IMR-90 (cell line): ENCODE data around the gene PRODH2. TPM values are rescaled to one million over a fixed set of nuclear protein-coding genes. Genes with fewer than 3 reads are reported as not detected.

ENCODE experiments used
- ATAC-seq: fragments of 200-7000 bp; cut with Tn5 transposase; 2 replicates; pipeline ENCODE4 v1.9.1; 2020; ENCODE audit warnings: low read depth, mild to moderate bottlenecking, moderate library complexity
- BruUV-seq: library from RNA; stranded (reverse); fragments of 400-500 nt; replicated peaks from 2 replicates; lab custom pipeline; 2021; lab: Mats Ljungman, UMichigan
- CTCF ChIA-PET: fragments of 300-600 bp; formaldehyde crosslinking; extraction: SDS; loops from one replicate; lab custom pipeline; 2021; ENCODE audit warnings: antibody characterized with exemption; lab: Yijun Ruan, JAX
- POLR2A ChIA-PET: fragments of 300-600 bp; sonication (Branson Sonifier 250); formaldehyde crosslinking; loops from one replicate; lab custom pipeline; 2022; ENCODE audit warnings: antibody characterized with exemption; ENCODE audit not compliant: unreplicated experiment; lab: Charles Lee
- DNase-seq: peaks from one replicate; pipeline ENCODE4 v3.0.0; 2013
- H2AFZ ChIP-seq: replicated peaks from 2 replicates; pipeline ENCODE3; 2013; ENCODE audit warnings: low read length, mild to moderate bottlenecking; ENCODE audit not compliant: poor library complexity
- H2AK5ac ChIP-seq: 2 replicates; pipeline ENCODE4 v1.6.1; 2013; ENCODE audit warnings: low read depth, low read length, inconsistent platforms
- H2AK9ac ChIP-seq: replicated peaks from 2 replicates; pipeline ENCODE3; 2013; ENCODE audit warnings: mild to moderate bottlenecking, low read depth, low read length, moderate library complexity; ENCODE audit not compliant: poor library complexity
- H2BK120ac ChIP-seq: 2 replicates; pipeline ENCODE4 v1.6.1; 2013; ENCODE audit warnings: low read depth, low read length, inconsistent platforms
- H2BK15ac ChIP-seq: 3 replicates; pipeline ENCODE4 v1.6.1; 2013; ENCODE audit warnings: low read depth, low read length, inconsistent platforms
- H2BK20ac ChIP-seq: 2 replicates; pipeline ENCODE4 v1.6.1; 2013; ENCODE audit warnings: low read depth, mild to moderate bottlenecking, inconsistent platforms, low read length, moderate library complexity
- H2BK5ac ChIP-seq: 2 replicates; pipeline ENCODE4 v1.6.1; 2013; ENCODE audit warnings: mild to moderate bottlenecking, low read depth, low read length, inconsistent platforms; ENCODE audit not compliant: poor library complexity, severe bottlenecking
- H3K14ac ChIP-seq: replicated peaks from 2 replicates; pipeline ENCODE4 v1.6.1; 2013; ENCODE audit warnings: low read depth, low read length, inconsistent platforms
- H3K18ac ChIP-seq: 2 replicates; pipeline ENCODE4 v1.6.1; 2013; ENCODE audit warnings: low read depth, low read length, control low read depth
- H3K23ac ChIP-seq: 2 replicates; pipeline ENCODE4 v1.6.1; 2013; ENCODE audit warnings: low read depth, low read length, inconsistent platforms
- H3K27ac ChIP-seq: 2 replicates; pipeline ENCODE4 v1.5.1; 2013; ENCODE audit warnings: mild to moderate bottlenecking, control low read depth, low read length; ENCODE audit not compliant: insufficient read depth
- H3K27me3 ChIP-seq: 2 replicates; pipeline ENCODE4 v1.6.1; 2013; ENCODE audit warnings: low read length; ENCODE audit not compliant: control insufficient read depth, insufficient read depth
- H3K36me3 ChIP-seq: 2 replicates; pipeline ENCODE4 v1.6.1; 2013; ENCODE audit warnings: low read length, mixed read lengths; ENCODE audit not compliant: control insufficient read depth, insufficient read depth
- H3K4ac ChIP-seq: 2 replicates; pipeline ENCODE4 v1.6.1; 2013; ENCODE audit warnings: low read depth, low read length, inconsistent platforms
- H3K4me1 ChIP-seq: 2 replicates; pipeline ENCODE4 v1.6.1; 2013; ENCODE audit warnings: low read length, mixed read lengths; ENCODE audit not compliant: control insufficient read depth, insufficient read depth
- H3K4me2 ChIP-seq: 2 replicates; pipeline ENCODE4 v1.6.1; 2013; ENCODE audit warnings: low read depth, mild to moderate bottlenecking, control low read depth, low read length, moderate library complexity
- H3K4me3 ChIP-seq: 2 replicates; pipeline ENCODE4 v1.5.1; 2013; ENCODE audit warnings: low read depth, mild to moderate bottlenecking, control low read depth, low read length, moderate library complexity; ENCODE audit not compliant: insufficient read depth
- H3K56ac ChIP-seq: 2 replicates; pipeline ENCODE4 v1.6.1; 2013; ENCODE audit warnings: low read length, inconsistent platforms; ENCODE audit not compliant: insufficient read depth; ENCODE audit errors: extremely low read depth
- H3K79me1 ChIP-seq, 2 experiments: 2 replicates each; pipeline ENCODE4 v1.6.1; 2013; ENCODE audit warnings: low read length in 2 of 2, inconsistent platforms in 1 of 2, low read depth in 1 of 2
- H3K9ac ChIP-seq: 2 replicates; pipeline ENCODE4 v1.6.1; 2013; ENCODE audit warnings: low read depth, low read length, control low read depth
- H3K9me1 ChIP-seq: 2 replicates; pipeline ENCODE4 v1.6.1; 2013; ENCODE audit warnings: low read length, inconsistent platforms; ENCODE audit not compliant: insufficient read depth
- H3K9me3 ChIP-seq: 2 replicates; pipeline ENCODE4 v1.6.1; 2013; ENCODE audit warnings: low read length; ENCODE audit not compliant: control insufficient read depth, insufficient read depth
- H4K20me1 ChIP-seq: 2 replicates; pipeline ENCODE4 v1.6.1; 2013; ENCODE audit warnings: low read length, inconsistent platforms; ENCODE audit not compliant: insufficient read depth
- H4K5ac ChIP-seq: 2 replicates; pipeline ENCODE4 v1.6.1; 2013; ENCODE audit warnings: mild to moderate bottlenecking, low read depth, low read length, control low read depth
- H4K8ac ChIP-seq, 2 experiments: 2 replicates each; pipeline ENCODE4 v1.6.1; 2013; ENCODE audit warnings: low read depth in 2 of 2, low read length in 2 of 2, control low read depth in 1 of 2, inconsistent platforms in 1 of 2
- H4K91ac ChIP-seq: 2 replicates; pipeline ENCODE4 v1.6.1; 2013; ENCODE audit warnings: low read depth, low read length, inconsistent platforms; ENCODE audit not compliant: insufficient read depth
- FOS ChIP-seq: fragments of 150-350 bp; IDR thresholded peaks from 2 replicates; pipeline ENCODE4 v1.6.1; 2016; ENCODE audit warnings: low read depth, low read length
- MAFK ChIP-seq: IDR thresholded peaks from 2 replicates; pipeline ENCODE4 v1.6.1; 2012; ENCODE audit warnings: low read depth, low read length, improper control_type of control experiment
- MAZ ChIP-seq: IDR thresholded peaks from 2 replicates; pipeline ENCODE4 v1.6.1; 2012; ENCODE audit warnings: low read depth, mild to moderate bottlenecking, low read length, improper control_type of control experiment, moderate library complexity, borderline replicate concordance
- MXI1 ChIP-seq: IDR thresholded peaks from 2 replicates; pipeline ENCODE4 v1.6.1; 2012; ENCODE audit warnings: low read depth, mild to moderate bottlenecking, low read length, moderate library complexity, borderline replicate concordance
- NFE2L2 ChIP-seq: fragments of 150-350 bp; IDR thresholded peaks from 2 replicates; pipeline ENCODE4 v1.6.1; 2016; ENCODE audit warnings: low read depth, mild to moderate bottlenecking, low read length
- POLR2A ChIP-seq: IDR thresholded peaks from 2 replicates; pipeline ENCODE4 v1.6.1; 2012; ENCODE audit warnings: mild to moderate bottlenecking, low read depth, low read length
- WGBS, 2 experiments: methylation state at CpG; one replicate each; pipeline versions ENCODE4 v1.1.5 to v1.1.7; 2013; ENCODE audit warnings: missing lambda C conversion rate in 2 of 2; ENCODE audit not compliant: insufficient read length in 1 of 2; ENCODE audit errors: extremely low coverage in 2 of 2; 5-methylcytosine and 5-hydroxymethylcytosine counted together
- dilution Hi-C: fragments of 300-500 bp; cut with HindIII; formaldehyde crosslinking; loops from one replicate; pipeline ENCODE4 v1.14.3; 2018; ENCODE audit warnings: low sequenced_read_pairs; ENCODE audit not compliant: unreplicated experiment
- in situ Hi-C: fragments of 300-500 bp; cut with MboI; formaldehyde crosslinking; loops from 3 replicates; pipeline ENCODE4 v1.14.3; 2019; ENCODE audit warnings: low sequenced_read_pairs, inconsistent platforms, mixed read lengths
- intact Hi-C: fragments of 100-400 bp; cut with micrococcal nuclease; formaldehyde crosslinking; loops from 2 replicates; pipeline ENCODE4 v1.10.0; 2022
- polyA plus RNA-seq, 3 experiments: library from polyadenylated mRNA; depleted of rRNA; stranded (reverse); fragments of >200 nt; gene quantifications; 2 replicates each; pipeline ENCODE4 v1.2.3, GENCODE V29; 2012; ENCODE audit warnings: low replicate concordance in 1 of 3
- total RNA-seq: library from RNA; depleted of rRNA; stranded (reverse); fragments of >200 nt; gene quantifications from 2 replicates; pipeline ENCODE4 v1.2.3, GENCODE V29; 2012
- TF ChIP-seq, protein P1 (sequence below): fragments of 150-350 bp; IDR thresholded peaks from 2 replicates; pipeline ENCODE4 v1.6.1; 2017; ENCODE audit warnings: mild to moderate bottlenecking, antibody characterized with exemption, low read length, low read depth

PRODH2 gene
- total and polyA plus RNA-seq, 2 of the 4 experiments (the other 2 are of a cell fraction): not detected

DNA sequence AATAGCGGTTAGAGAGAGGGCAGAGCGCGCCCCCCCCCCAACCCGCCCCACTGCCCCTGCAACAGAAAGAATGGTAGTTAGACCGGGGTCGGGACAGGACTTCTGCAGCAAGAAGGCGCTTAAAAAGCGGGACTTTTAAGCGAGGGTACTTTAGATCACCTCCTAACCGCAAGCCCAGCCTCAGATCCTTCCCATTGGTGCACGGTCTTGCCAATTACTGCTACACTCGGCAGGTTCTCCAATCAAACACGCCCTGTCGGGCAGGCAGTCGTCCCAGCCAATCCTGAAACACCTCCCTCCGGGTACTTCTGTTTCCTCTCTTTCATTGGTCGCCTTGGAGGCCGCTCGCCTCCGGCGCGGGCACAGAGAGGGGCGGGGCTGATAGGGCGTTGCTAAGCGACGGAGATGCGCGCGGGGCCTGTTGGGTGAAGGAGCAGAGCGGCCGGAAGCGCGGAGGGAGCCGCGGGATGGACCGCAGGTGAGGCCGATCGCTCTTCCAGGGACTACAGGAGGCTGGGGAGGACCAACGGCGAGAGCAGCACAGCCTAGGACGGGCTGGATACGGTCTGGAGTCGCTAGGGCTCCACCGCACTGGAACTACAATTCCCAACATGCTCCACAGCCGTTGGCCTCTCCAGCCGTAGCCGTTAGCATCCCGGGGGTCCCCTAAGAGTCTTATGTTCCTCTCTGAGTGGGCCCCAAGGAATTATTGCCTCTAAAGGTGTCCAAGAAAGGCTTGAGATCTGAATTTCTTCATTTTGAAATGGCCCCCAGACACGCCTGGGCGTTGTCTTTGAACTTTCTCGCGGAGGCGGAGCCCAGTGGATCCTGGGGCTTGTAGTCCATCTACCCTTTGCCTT is 54.7 kb downstream of the PRODH2 start, which contains the start of gene PROSER3:
PROSER3 (plus strand) TSS at position 428 of the 860 bp plus-strand sequence; CDS start at position 468, 40 bp downstream.
- POLR2A ChIA-PET: no interaction called here
- H3K36me3 ChIP-seq: peaks cover 28% of the 10 kb centered on the region
- H3K4me1 ChIP-seq: peaks cover 13% of the 10 kb centered on the region
- peak within 1 kb of the TSS; percentile 92 for H2BK120ac ChIP-seq
- peak; percentile 86 for ATAC-seq
- H4K8ac ChIP-seq: peak within 1 kb of the TSS; percentile 80 to 99
- intact Hi-C loops (loop anchor here (2.0 to 5.0 kb wide), 2 partner anchors 17 to 174 kb away; partner anchors contain the start of gene ARHGAP33), dilution Hi-C loops (no loop called here), in situ Hi-C loops (no loop called here)
- CTCF ChIA-PET: interaction anchor here (0.6 kb wide), 1 partner anchor 173 kb away, joined by 3 read pairs; no protein-coding TSS in a partner anchor
- no peaks in the 10 kb centered on the region for H3K27me3 ChIP-seq
- H4K91ac ChIP-seq: peak within 1 kb of the TSS; percentile 92
- peak within 1 kb of the TSS; percentile 96 for H3K23ac ChIP-seq
- TF ChIP-seq NFE2L2: no peak
- TF ChIP-seq MAFK: no peak
- peak; percentile 77; the same call in 1 of the 2 replicates for TF ChIP-seq MAZ
- TF ChIP-seq POLR2A: peak; percentile 71
- peak; percentile 49; the same call in 1 of the 2 replicates for TF ChIP-seq MXI1
- TF ChIP-seq, protein P1, sequence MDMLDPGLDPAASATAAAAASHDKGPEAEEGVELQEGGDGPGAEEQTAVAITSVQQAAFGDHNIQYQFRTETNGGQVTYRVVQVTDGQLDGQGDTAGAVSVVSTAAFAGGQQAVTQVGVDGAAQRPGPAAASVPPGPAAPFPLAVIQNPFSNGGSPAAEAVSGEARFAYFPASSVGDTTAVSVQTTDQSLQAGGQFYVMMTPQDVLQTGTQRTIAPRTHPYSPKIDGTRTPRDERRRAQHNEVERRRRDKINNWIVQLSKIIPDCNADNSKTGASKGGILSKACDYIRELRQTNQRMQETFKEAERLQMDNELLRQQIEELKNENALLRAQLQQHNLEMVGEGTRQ: peak; percentile 29; the same call in 1 of the 2 replicates
- peak; percentile 90; the same call in 1 of the 2 replicates for TF ChIP-seq FOS
- H2BK20ac ChIP-seq: peak within 1 kb of the TSS; percentile 47; the same call in 1 of the 2 replicates
- peaks cover 35 to 64% of the 10 kb centered on the region in 2 experiments for H3K79me1 ChIP-seq
- peak within 1 kb of the TSS; percentile 93 for H3K4ac ChIP-seq
- H3K4me2 ChIP-seq: peak within 1 kb of the TSS; percentile 93
- peak within 1 kb of the TSS; percentile 96 for H2BK5ac ChIP-seq
- H3K9me1 ChIP-seq: peaks cover 20% of the 10 kb centered on the region; the same call in 1 of the 2 replicates
- BruUV-seq: TSS peak; percentile 74
- peak within 1 kb of the TSS; percentile 90 for H3K9ac ChIP-seq
- peak within 1 kb of the TSS; percentile 95 for H3K56ac ChIP-seq
- peak within 1 kb of the TSS; percentile 96 for H3K14ac ChIP-seq
- H3K9me3 ChIP-seq: no peaks in the 10 kb centered on the region
- peak within 1 kb of the TSS; percentile 97 for H3K27ac ChIP-seq
- H2BK15ac ChIP-seq: peak within 1 kb of the TSS; percentile 56; the same call in 1 of the 3 replicates
- H2AFZ ChIP-seq: peak within 1 kb of the TSS; percentile 96
- peaks cover 6% of the 10 kb centered on the region; the same call in 1 of the 2 replicates for H4K20me1 ChIP-seq
- peak within 1 kb of the TSS; percentile 80 for H4K5ac ChIP-seq
- H2AK9ac ChIP-seq: peak within 1 kb of the TSS; percentile 95
- H2AK5ac ChIP-seq: peak within 1 kb of the TSS; percentile 82
- peak within 1 kb of the TSS; percentile 58 for H3K4me3 ChIP-seq
- peak; percentile 100 for DNase-seq
- H3K18ac ChIP-seq: peak within 1 kb of the TSS; percentile 68
- 2% methylated on average over 14 of the region's 53 CpGs; no CpG with 5 or more reads in 1 of the 2 experiments for WGBS, 2 experiments
